ENCODE results near the gene CCDC194.

GRCh38 chr19:17389288-17389687 lies 4.7 kb downstream of the CCDC194 start:
- TF ChIP-seq CTCF (IDR thresholded peaks at IDR 0.05) (no peak), EZH2 (IDR thresholded peaks at IDR 0.05) (no peak), EZH2phosphoT487 (IDR thresholded peaks at IDR 0.05) (no peak)

All from neural progenitor cell (in vitro differentiated cells).